Natural killer cell treated with Interleukin-12 subunit alpha and Interleukin-12 subunit beta and Interleukin-15 and Interleukin-18, amount 100 ng/mL, for 72 hours (primary cell): ENCODE results near the gene EEF2. TPM values are rescaled to one million over a fixed set of nuclear protein-coding genes. Genes with fewer than 3 reads are reported as not detected.
"Not testable (repeated sequence)": the region's sequence is repeated elsewhere in the genome, so short reads cannot be mapped to it uniquely, and the experiment has no call there.

Source experiments
- ATAC-seq, 2 donors: fragments of 150-1000 bp; cut with Tn5 transposase in 1 of 2; sonication (Bioruptor Pico), chemical (Tn5 transposase) in 1 of 2; 2 replicates each; pipeline ENCODE4 v1.10.0; 2021
- DNase-seq: peaks from one replicate; pipeline ENCODE4 v3.0.0; 2022; ENCODE audit warnings: low spot score
- H3K27ac Mint-ChIP-seq, 2 donors: 1 replicate in 1 of 2; 2 replicates in 1 of 2; pipeline ENCODE4 v1.8.0; 2022; ENCODE audit warnings: mixed read lengths in 2 of 2, mild to moderate bottlenecking in 1 of 2, moderate library complexity in 1 of 2
- H3K27me3 Mint-ChIP-seq, 2 donors: 1 replicate in 1 of 2; 2 replicates in 1 of 2; pipeline ENCODE4 v1.8.0; 2022; ENCODE audit warnings: mixed read lengths in 2 of 2
- H3K36me3 Mint-ChIP-seq: one replicate; pipeline ENCODE4 v1.8.0; 2022; ENCODE audit warnings: mixed read lengths
- H3K4me1 Mint-ChIP-seq, 2 donors: 1 replicate in 1 of 2; 2 replicates in 1 of 2; pipeline ENCODE4 v1.8.0; 2022; ENCODE audit warnings: low read depth in 2 of 2, mixed read lengths in 2 of 2, mild to moderate bottlenecking in 1 of 2
- H3K4me3 Mint-ChIP-seq: one replicate; pipeline ENCODE4 v1.8.0; 2022; ENCODE audit warnings: mixed read lengths
- H3K9me3 Mint-ChIP-seq: 2 replicates; pipeline ENCODE4 v1.8.0; 2022; ENCODE audit warnings: mixed read lengths
- total RNA-seq, 2 donors: library from RNA; stranded (reverse); gene quantifications; one replicate each; pipeline ENCODE4 v1.2.3, GENCODE V29; 2022

The EEF2 gene
- total RNA-seq, 2 donors from 2014 or later: 1,877 to 2,672 TPM

DNA sequence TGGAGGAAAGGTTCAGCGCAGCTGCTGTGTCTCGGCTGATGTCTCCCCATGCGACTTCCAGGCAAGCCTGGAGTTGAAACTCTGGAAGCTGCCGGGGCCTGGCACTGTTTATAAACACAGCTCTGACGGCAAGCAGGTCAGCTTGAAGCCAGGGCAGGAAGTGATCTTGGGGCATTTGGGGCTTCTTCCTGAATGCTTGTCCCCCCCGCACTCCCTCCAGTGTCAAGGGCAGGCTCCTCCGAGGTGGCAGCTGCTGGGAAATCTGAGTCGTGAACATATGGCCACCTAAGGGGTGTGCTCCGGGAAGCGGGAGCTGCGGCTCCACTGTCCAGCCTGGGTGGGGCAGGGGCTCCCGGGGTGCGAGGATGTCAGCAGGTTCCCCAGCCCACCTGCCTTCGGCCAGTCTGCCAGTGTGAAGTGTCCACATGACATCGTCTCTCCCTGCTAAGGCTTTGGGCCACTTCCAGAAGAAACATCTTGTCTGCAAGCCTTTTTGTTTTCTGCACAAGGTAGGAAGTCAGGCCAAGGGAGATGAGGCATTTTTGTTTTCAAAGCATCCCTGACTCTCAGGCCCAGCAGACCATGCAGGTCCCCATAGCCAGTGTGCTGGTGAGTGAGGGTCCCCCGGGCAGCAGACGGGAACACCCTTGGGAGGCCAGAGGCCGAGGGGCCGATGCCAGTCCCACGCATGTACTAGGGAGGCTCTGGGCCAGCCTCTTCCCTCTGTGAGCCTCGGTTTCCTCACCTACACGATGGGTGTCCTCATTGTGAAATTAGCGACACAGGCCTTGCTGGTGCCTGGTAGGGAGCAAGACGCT is 24.9 kb upstream of the EEF2 start:
- no peaks in the 10 kb centered on the region for H3K9me3 Mint-ChIP-seq
- H3K27ac Mint-ChIP-seq: no peak overlapping the region
- H3K4me1 Mint-ChIP-seq: peaks cover 15 to 23% of the 10 kb centered on the region in 2 donors
- no peaks in the 10 kb centered on the region for H3K27me3 Mint-ChIP-seq
- H3K36me3 Mint-ChIP-seq: no peaks in the 10 kb centered on the region
- ATAC-seq (no peak), DNase-seq (no peak)
- H3K4me3 Mint-ChIP-seq: peak overlapping the region; percentile 88

DNA sequence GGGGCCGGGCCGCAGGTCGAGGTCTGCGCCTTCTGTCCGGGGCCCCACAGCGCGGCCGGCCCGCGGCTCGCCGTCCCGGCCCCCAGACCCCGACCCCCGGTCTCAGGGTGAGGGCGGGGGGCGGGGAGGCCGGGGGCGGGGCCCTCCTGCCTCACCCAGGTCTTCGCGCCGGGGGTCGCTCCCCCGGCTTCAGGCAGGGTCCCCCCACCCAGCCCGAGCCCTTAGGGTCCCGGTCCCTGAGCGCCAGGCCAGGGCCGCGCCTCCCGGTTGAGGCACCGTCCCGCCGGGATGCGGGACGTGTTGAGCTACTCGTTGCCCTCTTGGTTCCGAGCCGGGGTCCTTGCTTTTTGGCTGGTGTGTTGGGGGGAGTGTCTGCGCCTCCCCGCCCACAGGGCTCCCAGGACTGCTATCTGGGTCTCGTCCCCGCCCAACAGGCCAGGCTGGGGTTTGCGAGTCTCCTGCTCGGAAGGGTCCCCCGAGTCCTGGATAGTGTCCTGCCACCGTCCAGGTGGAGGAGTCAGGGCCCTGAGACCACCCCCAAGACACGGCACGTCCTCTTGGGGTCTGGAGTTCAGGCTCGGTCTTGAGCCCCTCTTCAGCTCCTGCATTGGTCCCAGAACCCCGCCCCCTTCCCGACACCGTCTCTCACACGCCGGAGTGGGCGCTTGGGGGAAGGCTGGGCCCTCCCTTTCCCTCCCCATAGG is 22.7 kb upstream of the EEF2 start:
- Mint-ChIP-seq H3K4me3 (peak overlapping the region; percentile 88), H3K4me1 (peaks cover 15 to 21% of the 10 kb centered on the region in 2 donors), H3K27ac (peak overlapping the region; percentile 70 to 88), H3K36me3 (no peaks in the 10 kb centered on the region), H3K27me3 (no peaks in the 10 kb centered on the region), H3K9me3 (no peaks in the 10 kb centered on the region)
- no peak for DNase-seq
- ATAC-seq: no peak

DNA sequence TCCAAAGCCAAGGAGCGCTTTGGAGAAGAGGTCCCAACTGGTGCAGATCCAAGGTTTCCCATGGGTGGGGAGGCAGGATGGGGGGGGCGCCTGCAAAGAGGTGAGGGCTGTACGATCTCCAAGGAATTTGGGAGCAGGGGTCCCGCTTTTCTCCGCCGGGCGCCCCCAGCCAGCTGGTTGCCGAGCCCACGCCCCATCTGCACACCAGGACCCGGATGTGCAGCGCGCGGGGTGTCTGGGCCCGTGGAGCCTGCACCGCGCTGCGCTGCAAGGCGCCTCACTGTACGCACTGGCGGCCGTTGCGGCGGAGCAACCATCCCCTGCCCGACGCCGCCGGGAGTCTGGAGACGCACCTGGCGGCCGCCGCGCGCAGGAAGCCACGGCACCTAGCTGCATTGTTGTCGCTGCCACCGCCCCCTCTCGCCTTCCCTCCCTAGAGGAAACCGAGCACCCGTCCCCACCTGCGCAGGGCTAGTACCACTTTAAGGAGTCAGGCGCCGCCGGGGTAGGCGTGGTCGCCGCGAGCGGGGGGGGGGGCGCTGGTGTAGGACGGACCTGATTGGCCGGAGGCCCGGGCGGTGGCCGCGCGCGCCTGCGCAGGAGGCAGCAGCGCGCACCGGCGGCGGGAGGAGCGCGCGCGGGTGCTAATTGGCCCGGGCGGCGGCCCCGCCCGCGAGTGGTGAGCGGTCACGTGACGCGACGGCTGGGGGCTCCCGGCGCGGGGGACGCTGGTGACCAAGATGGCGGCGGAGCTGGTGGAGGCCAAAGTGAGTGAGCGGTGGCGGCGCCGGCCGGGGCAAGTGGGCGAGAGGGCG is 22.0 kb upstream of the EEF2 start, which contains the start of gene PIAS4:
Gene PIAS4, plus strand, starts transcription at position 716 of the 815 bp plus-strand sequence. Its CDS starts 25 bp downstream, at position 741.
- peak; percentile 95 to 97 for ATAC-seq
- Mint-ChIP-seq H3K27me3 (no peaks in the 10 kb centered on the region), H3K4me3 (peak within 1 kb of the TSS; percentile 88), H3K4me1 (peaks cover 15 to 18% of the 10 kb centered on the region in 2 donors), H3K27ac (peak within 1 kb of the TSS; percentile 70 to 88), H3K9me3 (no peaks in the 10 kb centered on the region), H3K36me3 (no peaks in the 10 kb centered on the region)
- peak; percentile 98 for DNase-seq

DNA sequence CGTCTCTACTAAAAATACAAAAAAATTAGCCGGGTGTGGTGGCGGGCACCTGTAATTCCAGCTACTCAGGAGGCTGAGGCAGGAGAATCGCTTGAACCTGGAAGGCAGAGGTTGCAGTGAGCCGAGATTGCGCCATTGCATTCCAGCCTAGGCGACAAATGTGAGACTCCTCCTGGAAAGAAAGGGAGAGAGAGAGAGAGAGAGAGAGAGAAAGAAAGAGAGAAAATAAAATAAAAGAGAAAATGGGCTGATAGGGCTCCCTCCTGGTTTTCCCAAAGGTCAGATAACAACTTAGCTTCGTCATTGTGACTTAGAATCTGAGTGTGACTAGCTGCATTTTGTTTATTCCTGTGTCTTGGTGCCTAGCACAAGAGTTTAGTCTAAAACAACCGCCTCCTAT is 20.2 kb upstream of the EEF2 start:
- DNase-seq, H3K27me3 Mint-ChIP-seq, H3K27ac Mint-ChIP-seq, H3K36me3 Mint-ChIP-seq, ATAC-seq, H3K9me3 Mint-ChIP-seq: not testable (repeated sequence)
- peak overlapping the region; percentile 50 for H3K4me3 Mint-ChIP-seq
- H3K4me1 Mint-ChIP-seq: peaks cover 10 to 14% of the 10 kb centered on the region in 2 donors

DNA sequence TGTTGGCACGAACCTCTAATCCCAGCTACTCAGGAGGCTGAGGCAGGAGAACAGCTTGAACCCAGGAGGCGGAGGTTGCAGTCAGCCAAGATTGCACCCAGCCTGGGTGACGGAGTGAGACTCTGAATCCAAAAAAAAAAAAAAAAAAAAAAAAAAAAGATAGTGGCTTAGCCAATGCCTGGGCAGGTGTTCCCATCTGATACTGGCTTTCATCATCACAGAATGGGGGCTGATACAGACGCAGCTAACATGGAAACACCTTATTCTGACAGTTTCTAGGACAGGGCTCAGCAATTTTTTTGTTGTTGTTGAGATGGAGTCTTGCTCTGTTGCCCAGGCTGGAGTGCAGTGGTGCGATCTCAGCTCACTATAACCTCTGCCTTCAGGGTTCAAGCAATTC is 15.5 kb upstream of the EEF2 start:
- ATAC-seq, H3K27ac Mint-ChIP-seq, H3K9me3 Mint-ChIP-seq, H3K36me3 Mint-ChIP-seq, DNase-seq, H3K4me3 Mint-ChIP-seq, H3K4me1 Mint-ChIP-seq, H3K27me3 Mint-ChIP-seq: not testable (repeated sequence)

DNA sequence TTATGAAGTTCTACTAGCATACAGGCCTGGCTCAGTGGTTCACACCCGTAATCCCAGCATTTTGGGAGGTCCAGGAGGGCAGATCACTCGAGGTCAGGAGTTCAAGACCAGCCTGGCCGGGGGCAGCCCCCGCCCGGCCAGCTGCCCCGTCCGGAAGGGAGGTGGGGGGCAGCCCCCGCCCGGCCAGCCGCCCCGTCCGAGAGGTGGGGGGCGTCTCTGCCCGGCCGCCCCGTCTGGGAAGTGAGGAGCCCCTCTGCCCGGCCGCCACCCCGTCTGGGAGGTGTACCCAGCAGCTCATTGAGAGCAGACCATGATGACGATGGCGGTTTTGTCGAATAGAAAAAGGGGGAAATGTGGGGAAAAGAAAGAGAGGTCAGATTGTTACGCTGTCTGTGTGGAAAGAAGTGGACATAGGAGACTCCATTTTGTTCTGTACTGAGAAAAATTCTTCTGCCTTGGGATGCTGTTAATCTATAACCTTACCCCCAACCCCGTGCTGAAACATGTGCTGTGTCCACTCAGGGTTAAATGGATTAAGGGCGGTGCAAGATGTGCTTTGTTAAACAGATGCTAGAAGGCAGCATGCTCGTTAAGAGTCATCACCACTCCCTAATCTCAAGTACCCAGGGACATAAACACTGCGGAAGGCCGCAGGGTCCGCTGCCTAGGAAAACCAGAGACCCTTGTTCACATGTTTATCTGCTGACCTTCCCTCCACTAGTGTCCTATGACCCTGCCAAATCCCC is 13.6 kb upstream of the EEF2 start:
- H3K36me3 Mint-ChIP-seq, H3K9me3 Mint-ChIP-seq, H3K4me3 Mint-ChIP-seq, DNase-seq, H3K27me3 Mint-ChIP-seq, ATAC-seq, H3K27ac Mint-ChIP-seq, H3K4me1 Mint-ChIP-seq: not testable (repeated sequence)

DNA sequence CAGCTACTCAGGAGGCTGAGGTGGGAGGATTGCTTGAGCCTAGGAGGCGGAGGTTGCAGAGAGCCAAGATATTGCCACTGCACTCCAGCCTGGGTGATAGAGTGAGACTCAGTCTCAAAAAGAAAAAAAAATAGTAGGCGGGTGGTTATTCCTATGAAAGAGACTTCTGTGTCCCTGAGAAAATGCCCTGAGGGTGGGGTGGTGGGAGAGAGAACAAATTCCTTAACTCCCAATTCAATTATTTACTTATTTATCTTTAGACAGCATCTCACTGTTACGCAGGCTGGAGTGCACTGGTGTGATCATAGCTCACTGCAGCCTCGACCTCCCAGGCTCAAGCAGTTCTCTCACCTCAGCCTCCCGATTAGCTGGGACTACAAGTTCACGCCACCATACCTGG is 10.3 kb upstream of the EEF2 start:
- no peaks in the 10 kb centered on the region for H3K36me3 Mint-ChIP-seq
- DNase-seq (no peak), ATAC-seq (no peak)
- H3K4me3 Mint-ChIP-seq: no peak overlapping the region
- H3K4me1 Mint-ChIP-seq: peaks cover 3 to 4% of the 10 kb centered on the region in 2 donors
- no peak overlapping the region for H3K27ac Mint-ChIP-seq
- H3K9me3 Mint-ChIP-seq: peaks cover 3% of the 10 kb centered on the region
- no peaks in the 10 kb centered on the region for H3K27me3 Mint-ChIP-seq

DNA sequence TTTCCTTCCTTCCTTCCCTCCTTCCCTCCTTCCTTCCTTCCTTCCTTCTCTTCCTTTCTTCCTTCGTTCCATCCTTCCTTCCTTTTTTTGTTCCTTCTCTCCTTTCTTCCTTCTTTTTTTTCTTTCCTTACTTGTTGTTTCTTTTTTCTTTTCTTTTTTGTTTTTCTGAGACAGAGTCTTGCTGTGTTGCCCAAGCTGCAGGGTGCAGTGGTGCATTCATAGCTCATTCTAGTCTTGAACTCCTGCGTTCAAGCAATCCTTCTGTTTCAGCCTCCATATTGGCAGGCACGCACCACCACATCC is 5.5 kb upstream of the EEF2 start:
- peak overlapping the region; percentile 25 to 83 for H3K27ac Mint-ChIP-seq
- peaks cover 3% of the 10 kb centered on the region for H3K9me3 Mint-ChIP-seq
- no peaks in the 10 kb centered on the region for H3K36me3 Mint-ChIP-seq
- no peak for ATAC-seq
- no peaks in the 10 kb centered on the region for H3K27me3 Mint-ChIP-seq
- peak overlapping the region; percentile 83 for H3K4me3 Mint-ChIP-seq
- DNase-seq: no peak
- H3K4me1 Mint-ChIP-seq: peaks cover 13 to 14% of the 10 kb centered on the region in 2 donors

DNA sequence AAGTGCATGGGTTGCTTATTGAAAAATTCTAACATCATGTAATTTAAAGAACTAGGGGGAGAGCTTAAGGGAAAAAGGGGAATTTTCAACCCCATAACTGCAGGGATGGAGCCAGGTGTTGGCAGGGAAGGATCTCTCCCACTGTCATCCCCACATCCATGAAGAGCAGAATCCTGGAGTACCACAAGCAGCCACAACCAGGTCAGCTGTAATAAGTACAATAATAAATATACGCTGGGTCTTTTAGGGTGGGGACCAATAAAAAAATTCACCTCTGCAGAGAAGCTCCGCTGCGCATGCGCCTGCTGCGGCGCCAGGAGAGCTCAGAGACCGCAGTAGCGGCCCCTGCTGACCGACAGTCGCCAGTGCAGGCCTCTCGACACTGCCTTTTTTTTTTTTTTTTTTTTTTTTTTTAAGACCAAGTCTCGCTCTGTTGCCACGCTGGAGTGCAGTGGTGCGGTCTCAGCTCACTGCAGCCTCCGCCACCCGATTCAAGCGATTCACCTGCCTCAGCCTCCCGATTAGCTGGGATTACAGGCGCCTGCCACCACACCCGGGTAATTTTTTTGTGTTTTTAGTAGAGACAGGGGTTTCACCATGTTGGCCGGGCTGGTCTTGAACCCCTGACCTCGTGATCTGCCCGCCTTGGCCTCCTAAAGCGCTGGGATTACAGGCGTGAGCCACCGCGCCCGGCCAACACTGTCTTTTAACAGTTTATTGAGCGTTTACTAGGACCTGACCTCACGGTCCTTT is 2.5 kb upstream of the EEF2 start:
- peaks cover 33% of the 10 kb centered on the region in 2 donors for H3K4me1 Mint-ChIP-seq
- ATAC-seq (peak; percentile 56 to 67), DNase-seq (peak; percentile 90)
- H3K27ac Mint-ChIP-seq: peak overlapping the region in 1 of 2 donors; percentile 43
- peak overlapping the region; percentile 97 for H3K4me3 Mint-ChIP-seq
- no peaks in the 10 kb centered on the region for H3K27me3 Mint-ChIP-seq
- H3K36me3 Mint-ChIP-seq: peaks cover 12% of the 10 kb centered on the region
- peaks cover 3% of the 10 kb centered on the region for H3K9me3 Mint-ChIP-seq

DNA sequence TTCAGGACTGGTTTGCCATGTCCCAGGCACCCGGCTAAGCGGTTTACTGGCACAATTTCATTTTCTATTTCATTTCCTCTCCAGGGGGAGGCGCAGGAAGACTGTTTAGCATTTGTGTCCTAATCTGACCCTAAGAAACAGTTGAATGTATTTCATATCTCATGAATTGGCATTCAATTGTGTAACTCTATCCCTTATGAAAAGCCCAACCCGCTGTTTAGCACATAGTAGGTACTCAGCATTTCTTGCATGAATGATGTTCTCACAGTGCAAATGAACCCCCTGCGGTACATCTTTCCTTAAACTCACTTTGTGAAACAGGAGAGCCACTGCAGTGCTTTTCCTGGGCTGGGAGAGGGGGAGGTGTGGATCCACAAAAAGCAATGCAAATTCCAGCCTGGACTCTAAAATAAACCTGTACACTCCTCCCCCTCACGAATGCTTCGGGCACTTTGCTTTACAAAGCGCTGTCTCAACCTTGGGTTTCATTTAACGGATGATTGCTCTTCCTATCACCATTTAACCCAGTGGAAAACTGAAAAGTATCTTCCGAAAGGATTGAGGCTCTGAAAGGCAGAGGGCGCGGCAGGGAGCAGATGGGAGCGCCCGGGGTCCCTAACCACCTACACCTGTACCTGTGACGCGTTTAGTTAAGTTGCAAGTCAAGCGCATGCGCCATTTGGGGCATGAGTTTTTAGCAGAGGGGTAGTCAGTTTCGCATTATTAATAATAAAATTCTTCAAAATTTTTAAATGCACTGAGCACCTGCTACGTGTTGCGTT is 1.2 kb upstream of the EEF2 start:
- Mint-ChIP-seq H3K4me1 (peaks cover 36 to 40% of the 10 kb centered on the region in 2 donors), H3K27ac (peak overlapping the region; percentile 91 to 96), H3K9me3 (peaks cover 3% of the 10 kb centered on the region), H3K27me3 (no peaks in the 10 kb centered on the region), H3K4me3 (peak overlapping the region; percentile 97), H3K36me3 (peaks cover 12% of the 10 kb centered on the region)
- ATAC-seq (peak in 1 of 2 donors; percentile 52), DNase-seq (peak; percentile 77)

DNA sequence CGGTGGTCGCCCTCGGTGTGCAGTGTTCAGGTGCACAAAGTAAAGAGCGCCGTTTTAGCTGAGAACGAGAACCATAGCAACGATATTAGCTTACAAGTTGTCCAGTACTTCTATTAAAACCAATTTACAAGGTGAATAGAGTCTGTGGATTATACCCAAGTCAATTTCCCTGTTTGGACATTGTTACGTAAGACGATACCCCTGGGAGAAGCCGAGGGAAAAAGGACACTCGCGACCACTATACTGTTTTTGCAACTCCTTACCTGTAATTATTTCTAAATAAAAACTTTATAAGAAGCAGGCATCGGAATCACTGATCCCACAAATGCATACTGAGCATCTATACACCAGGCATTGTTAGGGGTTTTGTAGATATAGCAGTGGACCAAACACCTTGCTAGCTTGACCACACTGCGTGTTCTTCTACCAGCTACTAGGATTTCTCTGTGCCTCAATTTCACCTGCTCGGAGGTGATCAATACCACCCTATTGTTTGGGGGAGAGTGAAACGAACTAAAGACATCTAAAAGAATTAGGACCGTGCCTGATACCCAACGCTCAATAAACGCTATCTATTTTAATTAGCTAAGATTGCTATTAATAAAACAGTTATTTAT is 488 bp upstream of the EEF2 start:
- Mint-ChIP-seq H3K9me3 (peaks cover under 1% of the 10 kb centered on the region), H3K36me3 (peaks cover 12% of the 10 kb centered on the region), H3K27ac (peak overlapping the region; percentile 91 to 96), H3K4me3 (peak overlapping the region; percentile 97), H3K27me3 (no peaks in the 10 kb centered on the region), H3K4me1 (peaks cover 38 to 42% of the 10 kb centered on the region in 2 donors)
- no peak for ATAC-seq
- DNase-seq: no peak

DNA sequence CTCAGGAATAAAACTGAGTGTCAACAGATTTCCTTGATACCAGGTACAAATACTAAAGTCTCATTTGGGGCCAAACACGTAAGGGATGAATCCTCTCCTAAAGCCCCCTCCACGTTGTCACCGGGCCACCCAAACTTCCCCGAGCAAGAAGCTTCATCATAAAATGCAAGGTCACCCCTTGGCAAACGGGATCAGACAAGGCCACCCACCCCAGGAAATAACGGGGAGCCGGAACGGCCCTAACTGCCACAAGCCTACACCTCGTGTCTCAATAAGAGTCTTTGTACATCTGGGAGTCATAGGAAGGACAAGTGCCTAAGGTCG is 717 bp downstream of the EEF2 start:
- peaks cover 37% of the 10 kb centered on the region in 2 donors for H3K4me1 Mint-ChIP-seq
- H3K36me3 Mint-ChIP-seq: peaks cover 12% of the 10 kb centered on the region
- DNase-seq: no peak
- H3K27me3 Mint-ChIP-seq: no peaks in the 10 kb centered on the region
- H3K4me3 Mint-ChIP-seq: peak overlapping the region; percentile 97
- ATAC-seq: no peak
- H3K9me3 Mint-ChIP-seq: no peaks in the 10 kb centered on the region
- peak overlapping the region; percentile 91 to 96 for H3K27ac Mint-ChIP-seq
